Left lung (tissue), 10 donors: Measurements from ENCODE around the gene BTF3L4. TPM values are rescaled to one million over a fixed set of nuclear protein-coding genes. Genes with fewer than 3 reads are reported as not detected.

Source experiments
- ATAC-seq: fragments of 200-7000 bp; cut with Tn5 transposase; one replicate; pipeline ENCODE4 v1.9.1; 2020; ENCODE audit warnings: moderate library complexity
- DNase-seq, 4 donors: peaks; one replicate each; pipeline ENCODE4 v3.0.0-alpha.2; 2013 to 2020
- H3K27ac ChIP-seq, 2 donors: fragments of 200-600 bp; sonication (generic) in 1 of 2; one replicate each; pipeline versions ENCODE4 v1.5.0 to v1.8.0; 2020 to 2021
- H3K27me3 ChIP-seq, 2 donors: fragments of 200-600 bp; sonication (generic) in 1 of 2; one replicate each; pipeline versions ENCODE4 v1.5.0 to v1.8.0; 2020 to 2021
- H3K36me3 ChIP-seq, 2 donors: fragments of 200-600 bp; sonication (generic) in 1 of 2; one replicate each; pipeline versions ENCODE4 v1.5.0 to v1.8.0; 2020 to 2021
- H3K4me1 ChIP-seq, 2 donors: fragments of 200-600 bp; one replicate each; pipeline ENCODE4 v1.8.0; 2021
- H3K4me3 ChIP-seq, 2 donors: fragments of 200-600 bp; sonication (generic) in 1 of 2; one replicate each; pipeline versions ENCODE4 v1.5.0 to v1.8.0; 2020 to 2021; ENCODE audit warnings: mild to moderate bottlenecking in 1 of 2
- H3K9me3 ChIP-seq, 2 donors: fragments of 200-600 bp; sonication (generic) in 1 of 2; one replicate each; pipeline versions ENCODE4 v1.5.0 to v1.8.0; 2020 to 2021
- intact Hi-C, 2 donors: fragments of 100-400 bp; cut with DNase I; formaldehyde crosslinking; loops; one replicate each; pipeline versions ENCODE4 v1.11.2 to v1.14.2; 2022
- polyA plus RNA-seq, 6 donors: library from polyadenylated mRNA; unstranded; fragments of 120-200 nt; gene quantifications; one replicate each; pipeline ENCODE4 v1.2.1, GENCODE V29; 2013; ENCODE audit not compliant: insufficient read length in 6 of 6
- total RNA-seq, 2 donors: library from RNA; stranded (reverse); fragmentation: NEBNext Ultra II Directional; extraction: Animal tissue kit (Norgen Biotek cat#: 25700); gene quantifications; one replicate each; pipeline ENCODE4 v1.2.1, GENCODE V29; 2021
- TF ChIP-seq, protein P1 (sequence below), 2 donors: fragments of 200-600 bp; sonication (generic) in 1 of 2; IDR thresholded peaks; one replicate each; pipeline versions ENCODE4 v1.5.0 to v1.8.0; 2021; ENCODE audit warnings: antibody characterized with exemption in 2 of 2
- donor health status: DM: no; HTN: yes; CAD: no.
- donor health status: DM: no; HTN: no; CAD: no.

Gene BTF3L4
- total and polyA plus RNA-seq, 8 donors, result 35.6 to 78.7 (median 71.4) TPM

- peak overlapping the region in 1 of 2 donors; percentile 96 for H3K27ac ChIP-seq
- H3K4me3 ChIP-seq, result peak overlapping the region in 1 of 2 donors; percentile 99
- DNase-seq (no peak), ATAC-seq (no peak)
- peaks cover 24 to 56% of the 10 kb centered on the region in 2 donors for H3K4me1 ChIP-seq
- H3K9me3 ChIP-seq, result no peaks in the 10 kb centered on the region
- no peaks in the 10 kb centered on the region for H3K27me3 ChIP-seq
- intact Hi-C loops, result no loop called here
- peaks cover 0 to 33% of the 10 kb centered on the region in 2 donors for H3K36me3 ChIP-seq
- TF ChIP-seq, protein P1, sequence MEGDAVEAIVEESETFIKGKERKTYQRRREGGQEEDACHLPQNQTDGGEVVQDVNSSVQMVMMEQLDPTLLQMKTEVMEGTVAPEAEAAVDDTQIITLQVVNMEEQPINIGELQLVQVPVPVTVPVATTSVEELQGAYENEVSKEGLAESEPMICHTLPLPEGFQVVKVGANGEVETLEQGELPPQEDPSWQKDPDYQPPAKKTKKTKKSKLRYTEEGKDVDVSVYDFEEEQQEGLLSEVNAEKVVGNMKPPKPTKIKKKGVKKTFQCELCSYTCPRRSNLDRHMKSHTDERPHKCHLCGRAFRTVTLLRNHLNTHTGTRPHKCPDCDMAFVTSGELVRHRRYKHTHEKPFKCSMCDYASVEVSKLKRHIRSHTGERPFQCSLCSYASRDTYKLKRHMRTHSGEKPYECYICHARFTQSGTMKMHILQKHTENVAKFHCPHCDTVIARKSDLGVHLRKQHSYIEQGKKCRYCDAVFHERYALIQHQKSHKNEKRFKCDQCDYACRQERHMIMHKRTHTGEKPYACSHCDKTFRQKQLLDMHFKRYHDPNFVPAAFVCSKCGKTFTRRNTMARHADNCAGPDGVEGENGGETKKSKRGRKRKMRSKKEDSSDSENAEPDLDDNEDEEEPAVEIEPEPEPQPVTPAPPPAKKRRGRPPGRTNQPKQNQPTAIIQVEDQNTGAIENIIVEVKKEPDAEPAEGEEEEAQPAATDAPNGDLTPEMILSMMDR (IDR thresholded peaks at IDR 0.05), result no peak
Observed at GRCh38 chr1:52057876-52058415, 1.9 kb downstream of the BTF3L4 start.

DNA sequence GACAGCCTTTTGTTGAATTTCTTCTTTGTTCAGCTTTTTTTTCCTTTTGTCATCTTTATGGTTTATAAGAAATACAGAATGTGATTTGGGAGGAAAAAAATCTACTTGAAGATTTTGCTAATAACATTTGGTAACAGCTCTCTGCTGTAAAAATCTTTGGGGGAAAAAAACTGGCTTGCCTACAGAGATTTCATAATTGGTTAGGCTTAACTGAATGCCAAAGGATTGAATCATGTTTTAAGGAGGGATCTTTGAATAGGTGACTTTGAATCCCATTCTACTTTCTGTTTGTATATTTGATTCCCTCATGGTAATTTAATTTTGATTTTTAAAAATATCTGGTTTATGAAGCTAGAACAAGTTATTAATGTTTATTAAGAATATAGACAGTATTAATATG, 3.2 kb downstream of the BTF3L4 start:
- H3K36me3 ChIP-seq, result peaks cover 0 to 47% of the 10 kb centered on the region in 2 donors
- peaks cover 18 to 42% of the 10 kb centered on the region in 2 donors for H3K4me1 ChIP-seq
- intact Hi-C loops, result no loop called here
- no peak overlapping the region for H3K4me3 ChIP-seq
- TF ChIP-seq, protein P1 (IDR thresholded peaks at IDR 0.05), result no peak
- no peak overlapping the region for H3K27ac ChIP-seq
- no peaks in the 10 kb centered on the region for H3K9me3 ChIP-seq
- ATAC-seq (no peak), DNase-seq (no peak)
- no peaks in the 10 kb centered on the region for H3K27me3 ChIP-seq

DNA sequence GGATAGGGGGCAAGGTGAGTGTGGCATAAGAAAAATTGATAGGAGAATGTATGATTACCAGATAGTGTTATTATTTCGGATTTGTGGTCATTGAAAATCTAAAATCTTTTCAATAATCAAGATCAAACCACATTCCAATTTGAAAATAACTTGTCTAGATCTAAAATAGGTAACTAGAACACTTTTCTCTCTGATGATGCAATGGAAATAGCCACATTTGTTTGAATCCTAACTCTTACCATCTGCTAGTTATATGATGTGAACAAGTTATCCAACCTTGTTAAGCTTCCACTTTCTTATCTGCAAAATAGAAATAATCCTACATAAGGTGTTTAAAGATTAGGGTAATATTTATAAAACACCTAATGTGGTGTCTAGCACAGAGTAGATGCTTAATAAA, 3.8 kb downstream of the BTF3L4 start:
- H3K4me3 ChIP-seq, result no peak overlapping the region
- intact Hi-C loops, result no loop called here
- H3K9me3 ChIP-seq, result no peaks in the 10 kb centered on the region
- ATAC-seq, result no peak
- TF ChIP-seq, protein P1 (IDR thresholded peaks at IDR 0.05), result no peak
- H3K36me3 ChIP-seq, result peaks cover 0 to 52% of the 10 kb centered on the region in 2 donors
- H3K27me3 ChIP-seq, result no peaks in the 10 kb centered on the region
- no peak for DNase-seq
- no peak overlapping the region for H3K27ac ChIP-seq
- H3K4me1 ChIP-seq, result peaks cover 16 to 39% of the 10 kb centered on the region in 2 donors

GRCh38 chr1:52060822-52061221, 4.7 kb downstream of the BTF3L4 start:
- Histone ChIP-seq H3K9me3 (no peaks in the 10 kb centered on the region), H3K27ac (no peak overlapping the region), H3K4me3 (no peak overlapping the region), H3K27me3 (no peaks in the 10 kb centered on the region), H3K4me1 (peaks cover 16 to 39% of the 10 kb centered on the region in 2 donors), H3K36me3 (peaks cover 0 to 62% of the 10 kb centered on the region in 2 donors)
- DNase-seq, result no peak
- intact Hi-C loops, result no loop called here
- ATAC-seq, result no peak
- TF ChIP-seq, protein P1 (IDR thresholded peaks at IDR 0.05), result no peak

GRCh38 chr1:52063192-52063591, 7.1 kb downstream of the BTF3L4 start:
- Histone ChIP-seq H3K27me3 (no peaks in the 10 kb centered on the region), H3K27ac (no peak overlapping the region), H3K9me3 (no peaks in the 10 kb centered on the region), H3K36me3 (peaks cover 0 to 85% of the 10 kb centered on the region in 2 donors), H3K4me1 (peaks cover 6 to 24% of the 10 kb centered on the region in 2 donors), H3K4me3 (no peak overlapping the region)
- ATAC-seq, result no peak
- intact Hi-C loops, result no loop called here
- TF ChIP-seq, protein P1 (IDR thresholded peaks at IDR 0.05), result no peak
- no peak for DNase-seq
